ENCODE measurements around the gene CHD2. TPM values are rescaled to one million over a fixed set of nuclear protein-coding genes. Genes with fewer than 3 reads are reported as not detected.

Gene CHD2
- total RNA-seq, 1 experiment from 2014 or later: 63.3 TPM

DNA sequence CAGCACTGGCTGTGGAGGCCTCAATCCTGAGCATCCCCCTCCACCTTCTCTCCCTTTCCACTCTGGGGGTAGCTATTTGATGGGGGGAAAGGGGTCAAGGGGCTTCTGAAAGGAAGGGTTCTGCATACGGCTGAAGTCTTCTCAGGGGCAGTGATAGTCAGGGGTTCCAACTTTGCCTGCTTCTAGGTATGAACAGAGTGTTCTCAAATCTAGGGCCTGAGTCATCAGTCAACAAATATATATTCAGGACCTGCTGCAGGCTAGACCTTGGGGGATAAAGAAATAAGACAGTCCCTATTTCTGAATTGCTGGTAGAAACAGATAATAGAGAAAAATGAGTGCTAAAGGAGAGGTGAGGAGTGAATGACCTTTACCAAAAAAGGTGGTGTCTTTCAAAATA, 176.1 kb downstream of the CHD2 start:
- H2BK5ac ChIP-seq (ENCODE audit: insufficient read length, low read length): no peak overlapping the region
- H3K23ac ChIP-seq (ENCODE audit: insufficient read length, low read depth, low read length): no peak overlapping the region
- H2BK12ac ChIP-seq (ENCODE audit: insufficient read length, low read depth, low read length): no peak overlapping the region
- DNase-seq: no peak
- no peak overlapping the region for H3K27ac ChIP-seq (ENCODE audit: insufficient read length, low read depth, low read length)
- H2AK5ac ChIP-seq (ENCODE audit: insufficient read length, low read length): no peak overlapping the region
- no peak overlapping the region for H2AFZ ChIP-seq (ENCODE audit: low read length)
- no peak overlapping the region for H3T11ph ChIP-seq (ENCODE audit: low read length)
- no peaks in the 10 kb centered on the region for H3K9me3 ChIP-seq (ENCODE audit: control insufficient read depth, low read depth, low read length)
- no peaks in the 10 kb centered on the region; the same call in 1 of the 2 replicates for H3K27me3 ChIP-seq (ENCODE audit: insufficient read depth, low read length)
- no peaks in the 10 kb centered on the region for H3K4me1 ChIP-seq (ENCODE audit: insufficient read depth, low read length)
- H4K8ac ChIP-seq (replicated peaks; ENCODE audit: insufficient read length, low read depth, low read length): no peak overlapping the region
- Mint-ChIP-seq H3K9me3 (no peaks in the 10 kb centered on the region; a peak in 1 of 5 replicates), H3K27me3 (ENCODE audit: low read depth) (peaks cover 32% of the 10 kb centered on the region), H3K4me1 (peaks cover 46 to 52% of the 10 kb centered on the region in 2 experiments), H3K27ac (no peak overlapping the region), H3K4me3 (no peak overlapping the region), H3K36me3 (ENCODE audit: insufficient read depth in 1 of 3, low read depth in 3 of 3) (peaks cover 0 to 11% (median 4%) of the 10 kb centered on the region in 3 experiments; a peak in 4 of 7 replicates)
- H2BK120ac ChIP-seq (ENCODE audit: low read depth, low read length, poor library complexity, severe bottlenecking): no peak overlapping the region
- H3K23me2 ChIP-seq (ENCODE audit: insufficient read length, low read depth, low read length, poor library complexity, severe bottlenecking): peaks cover 9% of the 10 kb centered on the region
- H3K9ac ChIP-seq (ENCODE audit: extremely low read depth, insufficient read length, low read length): no peak overlapping the region
- H3K79me2 ChIP-seq (ENCODE audit: insufficient read depth, low read length): peaks cover 1% of the 10 kb centered on the region; the same call in 1 of the 2 replicates
- H3K56ac ChIP-seq (ENCODE audit: insufficient read length, low read depth, low read length): no peak overlapping the region
- no peak overlapping the region for H4K91ac ChIP-seq (ENCODE audit: insufficient read length, low read depth, low read length)
- H3K18ac ChIP-seq (ENCODE audit: insufficient read length, low read depth, low read length): no peak overlapping the region
- TF ChIP-seq, protein P1, sequence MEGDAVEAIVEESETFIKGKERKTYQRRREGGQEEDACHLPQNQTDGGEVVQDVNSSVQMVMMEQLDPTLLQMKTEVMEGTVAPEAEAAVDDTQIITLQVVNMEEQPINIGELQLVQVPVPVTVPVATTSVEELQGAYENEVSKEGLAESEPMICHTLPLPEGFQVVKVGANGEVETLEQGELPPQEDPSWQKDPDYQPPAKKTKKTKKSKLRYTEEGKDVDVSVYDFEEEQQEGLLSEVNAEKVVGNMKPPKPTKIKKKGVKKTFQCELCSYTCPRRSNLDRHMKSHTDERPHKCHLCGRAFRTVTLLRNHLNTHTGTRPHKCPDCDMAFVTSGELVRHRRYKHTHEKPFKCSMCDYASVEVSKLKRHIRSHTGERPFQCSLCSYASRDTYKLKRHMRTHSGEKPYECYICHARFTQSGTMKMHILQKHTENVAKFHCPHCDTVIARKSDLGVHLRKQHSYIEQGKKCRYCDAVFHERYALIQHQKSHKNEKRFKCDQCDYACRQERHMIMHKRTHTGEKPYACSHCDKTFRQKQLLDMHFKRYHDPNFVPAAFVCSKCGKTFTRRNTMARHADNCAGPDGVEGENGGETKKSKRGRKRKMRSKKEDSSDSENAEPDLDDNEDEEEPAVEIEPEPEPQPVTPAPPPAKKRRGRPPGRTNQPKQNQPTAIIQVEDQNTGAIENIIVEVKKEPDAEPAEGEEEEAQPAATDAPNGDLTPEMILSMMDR (conservative IDR thresholded peaks at IDR 0.05): no peak
- no peak overlapping the region for H3K4ac ChIP-seq (ENCODE audit: low read depth, low read length)
- no peaks in the 10 kb centered on the region for H4K20me1 ChIP-seq (ENCODE audit: control insufficient read depth, insufficient read depth, insufficient read length)
- no peak overlapping the region for H2BK20ac ChIP-seq (ENCODE audit: low read depth, low read length, poor library complexity, severe bottlenecking)
- no CpG with 5 or more reads among the region's 1 CpG for WGBS (ENCODE audit: extremely low coverage, insufficient read length, low lambda C conversion rate)
- H4K5ac ChIP-seq (ENCODE audit: insufficient read length, low read depth, low read length): no peak overlapping the region
- no peak overlapping the region for H3K4me2 ChIP-seq (ENCODE audit: insufficient read depth, insufficient read length, low read length)
- H3K79me1 ChIP-seq (ENCODE audit: insufficient read depth, low read depth, low read length, poor library complexity, severe bottlenecking): no peaks in the 10 kb centered on the region
- no peak overlapping the region for H3K14ac ChIP-seq (ENCODE audit: insufficient read depth, low read length)
- no peak overlapping the region for H2BK15ac ChIP-seq (ENCODE audit: low read depth, low read length)

Data from H9 (cell line).